GM18520 (cell line): ENCODE measurements around the gene MYBPH.

ENCODE experiments used
- ATAC-seq: cut with Tn5 transposase; IDR thresholded peaks from one replicate; pipeline ENCODE4 v1.9.1; 2021; ENCODE audit not compliant: unreplicated experiment

Gene MYBPH

DNA sequence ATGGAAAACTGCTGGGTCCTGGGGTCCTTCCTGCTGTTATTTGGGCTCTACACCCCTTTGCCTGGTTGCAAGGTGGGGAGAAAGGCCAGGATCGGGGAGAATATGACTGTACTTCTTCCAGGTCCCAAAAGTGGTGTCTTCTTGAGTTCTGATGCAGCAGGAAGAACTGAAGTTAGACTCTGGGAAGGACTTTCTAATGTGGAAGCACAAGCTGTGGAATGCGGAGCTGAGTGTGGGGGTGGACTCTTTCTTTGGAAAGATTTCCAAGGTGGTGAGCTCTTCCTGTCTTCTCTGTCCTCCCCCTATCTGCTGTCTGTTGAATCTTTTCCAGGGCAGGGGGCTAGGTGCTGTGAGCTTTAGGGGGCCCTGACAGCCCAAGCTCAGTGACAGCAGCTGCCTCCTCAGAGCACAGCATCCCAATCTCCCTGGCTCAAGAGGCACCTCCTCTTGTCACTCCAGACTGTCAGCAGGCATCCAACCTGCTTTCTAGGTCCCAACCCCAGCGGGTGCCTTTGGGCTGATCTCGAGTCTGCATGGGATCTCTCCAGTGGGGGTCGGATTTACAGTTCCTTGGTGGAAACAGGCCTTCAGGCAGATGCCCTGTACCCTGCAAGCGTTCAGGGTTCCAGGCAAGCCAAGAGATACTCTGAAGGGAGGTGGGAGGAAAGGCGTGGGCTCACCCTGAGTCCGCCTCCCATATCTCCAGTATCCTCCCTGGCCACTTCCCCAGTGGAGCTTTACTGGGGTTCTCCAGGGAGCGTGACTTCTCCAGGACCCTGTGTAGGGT, 24.9 kb downstream of the MYBPH start:
- ATAC-seq: no peak

DNA sequence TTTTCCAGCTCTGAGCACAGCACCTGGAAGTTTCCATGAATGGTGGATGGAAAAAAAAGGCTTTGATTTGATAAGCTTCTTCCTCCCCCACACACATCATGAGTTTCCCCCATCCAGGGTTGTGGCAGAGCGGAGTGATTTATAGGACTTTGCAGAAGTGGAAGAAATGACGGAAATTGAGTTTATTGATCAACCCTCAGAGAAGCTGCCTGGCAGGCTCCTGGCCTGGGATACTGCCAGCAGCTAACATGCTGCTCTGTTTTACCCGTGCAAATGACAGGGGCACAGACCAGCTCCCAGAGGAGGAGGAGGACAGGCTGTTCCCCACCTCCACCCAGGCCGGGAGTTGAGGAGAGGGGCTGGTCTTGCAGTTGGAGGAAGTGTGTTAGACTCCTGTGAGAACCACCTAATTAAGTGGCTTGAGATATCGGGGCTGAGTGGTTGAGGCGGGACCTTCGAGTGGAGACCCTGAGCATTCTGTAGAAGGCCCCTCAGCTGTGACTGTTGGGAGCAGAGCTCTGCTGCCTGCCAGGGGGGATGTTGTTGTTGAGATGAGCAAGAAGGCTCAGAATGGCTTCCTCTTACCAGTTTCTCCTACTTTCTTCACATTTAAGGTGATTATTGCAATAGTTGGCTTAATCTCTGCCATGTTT, 26.3 kb downstream of the MYBPH start:
- no peak for ATAC-seq

DNA sequence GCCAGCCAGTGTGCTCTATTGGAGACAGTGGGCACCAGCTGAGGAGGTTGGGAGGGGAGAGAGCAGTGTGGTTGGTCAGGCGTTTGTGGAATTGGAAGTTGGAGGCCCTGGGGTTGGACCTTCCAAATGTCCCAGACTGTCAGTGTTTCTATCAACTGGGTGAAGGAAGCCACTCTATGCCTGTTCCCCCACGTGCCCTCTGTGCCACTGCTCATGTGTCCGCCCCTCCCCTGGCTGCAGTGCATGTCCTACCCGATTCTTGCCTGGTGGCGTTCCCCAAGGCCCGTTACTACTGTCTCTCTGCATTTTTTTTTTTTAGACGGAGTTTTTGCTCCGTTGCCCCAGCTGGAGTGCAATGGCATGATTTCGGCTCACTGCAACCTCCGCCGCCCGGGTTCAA, 27.0 kb downstream of the MYBPH start:
- no peak for ATAC-seq

DNA sequence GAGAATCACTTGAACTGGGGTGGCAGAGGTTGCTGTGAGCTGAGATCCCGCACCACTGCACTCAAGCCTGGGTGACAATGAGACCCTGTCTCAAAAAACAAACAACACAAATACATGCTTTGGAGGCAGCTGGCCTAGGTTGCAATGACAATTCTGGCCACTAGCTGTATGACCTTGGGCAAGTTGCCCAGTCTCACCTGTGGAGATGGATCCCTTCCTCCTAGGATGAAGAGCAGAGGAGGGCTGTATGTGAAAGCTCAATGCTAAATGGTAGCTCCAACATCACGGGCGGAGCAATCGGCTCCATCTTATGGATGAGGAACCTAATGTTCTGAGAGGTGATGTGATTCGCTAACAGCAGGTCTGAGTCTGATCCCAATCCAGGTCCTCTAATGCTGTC, 27.5 kb downstream of the MYBPH start:
- ATAC-seq: no peak

DNA sequence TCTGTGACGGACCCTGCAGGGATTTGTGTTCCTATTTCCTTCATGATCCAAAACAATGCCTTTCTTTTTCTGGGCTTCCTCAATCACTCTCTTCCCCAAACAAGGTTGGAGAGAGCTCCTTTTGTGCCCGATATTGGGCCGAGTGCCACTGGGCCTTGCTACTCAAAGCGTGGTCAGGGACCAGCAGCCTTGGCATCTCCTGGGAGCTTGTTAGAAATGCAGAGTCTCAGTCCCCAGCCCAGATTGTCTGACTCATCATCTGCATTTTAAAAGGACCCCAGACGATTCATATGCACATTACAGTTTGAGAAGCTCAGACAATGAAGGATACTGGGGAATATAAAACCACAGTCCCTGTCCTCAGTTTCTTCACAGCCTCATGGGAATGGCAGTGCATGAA, 28.2 kb downstream of the MYBPH start:
- ATAC-seq: no peak

DNA sequence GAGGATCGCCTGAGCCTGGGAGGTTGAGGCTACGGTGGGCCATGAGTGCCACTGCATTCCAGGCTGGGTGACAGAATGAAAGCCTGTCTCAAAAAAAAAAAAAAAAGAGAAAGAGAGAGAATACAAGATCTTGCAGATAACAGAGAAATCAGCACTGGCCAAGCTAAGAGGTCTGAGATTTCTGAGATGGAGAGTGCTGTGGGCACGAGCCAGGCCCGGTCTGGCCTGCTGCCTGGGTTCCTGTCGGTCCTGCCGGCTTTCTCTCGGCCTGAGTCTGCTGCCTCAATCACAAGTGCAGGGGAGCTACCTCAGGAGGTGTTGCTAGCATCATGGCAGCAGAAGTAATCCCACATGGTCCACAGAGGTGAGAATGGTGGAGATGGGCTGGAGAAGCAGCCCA, 29.1 kb downstream of the MYBPH start:
- ATAC-seq: no peak

DNA sequence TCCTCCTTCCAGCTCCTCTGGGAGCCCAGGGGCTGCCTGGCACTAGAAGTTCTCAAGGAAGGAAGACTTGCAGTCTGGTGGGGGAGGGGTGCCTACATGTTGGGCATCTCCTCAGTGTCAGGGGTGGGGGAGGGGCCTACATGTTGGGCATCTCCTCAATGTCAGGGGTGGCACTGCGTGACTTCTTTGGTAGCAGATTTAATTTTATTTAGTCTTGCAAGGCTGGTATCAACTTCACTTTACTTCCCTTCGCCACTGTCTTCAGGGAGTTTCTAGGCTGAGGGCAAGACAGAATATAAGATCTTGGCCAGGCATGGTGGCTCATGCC, 29.6 kb downstream of the MYBPH start:
- ATAC-seq: no peak

DNA sequence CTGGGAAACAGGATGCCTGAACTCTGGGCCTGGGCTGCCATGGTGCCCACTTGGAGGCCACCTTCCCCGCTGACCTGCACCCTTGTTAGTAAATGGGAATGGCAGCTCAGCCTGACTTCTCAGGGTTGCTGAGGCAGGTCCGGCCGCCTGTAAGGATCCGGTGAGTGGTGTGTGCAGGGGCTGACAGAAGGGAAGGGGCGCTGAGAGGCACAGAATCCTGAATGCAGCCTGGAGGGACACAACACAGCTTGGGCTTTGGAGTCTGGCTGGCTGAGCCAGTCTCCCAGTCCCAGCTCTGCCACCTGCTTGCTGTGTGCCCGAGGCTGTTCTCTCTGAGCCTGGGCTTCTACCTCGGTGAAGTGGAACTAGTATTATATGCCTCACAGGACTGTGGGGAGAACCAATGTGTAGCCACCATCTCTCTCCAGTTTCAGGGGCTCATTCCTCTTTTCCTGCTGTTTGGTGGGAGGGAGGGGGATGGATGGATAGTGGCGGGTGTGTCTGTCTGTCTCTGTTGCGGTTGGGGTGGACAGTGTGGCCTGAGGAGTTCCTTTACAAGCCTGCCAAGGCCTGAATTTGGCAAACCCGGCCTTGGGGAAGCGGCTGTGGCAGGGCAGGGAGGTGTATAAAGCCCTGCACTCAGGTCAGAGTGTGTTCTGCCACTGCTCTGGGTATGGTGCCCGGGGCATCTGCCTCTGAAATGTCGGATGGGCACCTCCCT, 30.1 kb downstream of the MYBPH start:
- no peak for ATAC-seq

DNA sequence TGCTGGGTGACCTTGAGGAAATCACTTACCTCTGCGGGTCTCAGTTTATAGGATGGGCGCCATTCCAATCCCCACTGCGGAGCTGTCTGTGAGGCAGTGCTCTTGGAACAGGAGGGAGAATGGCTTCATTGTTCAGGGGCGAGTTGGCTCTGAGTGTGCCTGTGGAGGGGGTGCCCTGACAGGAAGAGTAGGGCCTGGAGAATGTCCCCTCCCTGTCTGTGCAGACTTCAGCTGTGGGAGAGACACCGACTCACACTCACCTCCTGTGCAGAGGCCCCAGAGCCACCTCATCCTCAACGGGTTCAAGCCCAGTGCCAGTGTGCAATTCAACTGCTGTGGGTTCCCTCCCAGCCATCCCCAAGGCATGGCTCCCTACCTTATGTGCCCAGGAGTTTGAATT, 31.0 kb downstream of the MYBPH start:
- no peak for ATAC-seq

DNA sequence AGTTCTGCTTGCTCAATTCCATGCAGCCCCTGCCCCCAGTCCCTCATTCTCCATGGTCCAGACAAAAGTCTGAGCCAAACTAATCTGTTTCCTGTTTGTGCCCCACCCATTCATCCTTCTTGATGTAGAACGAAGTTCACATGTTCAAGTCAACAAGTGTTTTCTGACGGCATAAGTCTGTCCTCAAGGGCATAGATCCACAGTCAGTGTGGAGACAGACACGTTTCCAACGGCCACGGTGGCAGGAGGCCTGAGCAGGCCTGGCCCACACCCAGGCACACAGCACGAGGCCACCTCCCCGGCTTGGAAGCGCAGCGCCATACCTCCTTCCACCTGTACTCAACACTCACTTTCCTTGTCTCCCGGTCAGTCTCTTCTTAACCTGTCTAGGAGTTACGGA, 32.0 kb downstream of the MYBPH start:
- no peak for ATAC-seq

DNA sequence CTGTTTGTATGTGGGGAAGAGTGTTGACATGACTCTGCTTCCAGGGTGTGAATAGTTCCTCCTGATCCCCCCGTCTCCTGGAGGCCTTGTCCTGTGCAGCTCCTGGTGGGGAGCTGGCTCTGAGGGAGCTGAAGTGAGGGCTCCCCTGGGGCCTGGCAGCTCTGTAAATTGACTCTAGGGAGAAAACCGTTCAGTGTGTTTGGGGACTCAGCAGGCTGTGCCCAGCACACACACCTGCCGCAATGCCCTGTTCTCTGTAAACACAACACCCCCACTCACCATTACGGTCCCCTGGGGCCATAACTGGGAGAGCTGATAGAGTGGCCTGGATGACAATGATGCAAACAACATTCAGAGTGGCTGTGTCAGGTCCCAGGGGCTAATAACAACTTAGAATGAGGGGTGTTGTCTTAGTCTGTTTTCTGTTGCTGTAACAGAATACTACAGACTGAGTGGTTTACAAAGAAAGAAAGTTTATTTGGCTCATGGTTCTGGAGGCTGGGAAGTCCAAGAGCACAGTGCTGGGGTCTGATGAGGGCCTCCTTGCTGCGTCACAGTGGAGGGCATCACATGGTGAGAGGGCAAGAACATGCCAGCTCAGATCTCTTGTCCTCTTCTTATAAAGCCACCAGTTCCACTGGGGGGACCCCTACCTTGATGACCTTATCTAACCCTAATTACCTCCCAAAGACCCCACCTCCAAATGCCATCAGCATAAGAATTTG, 32.8 kb downstream of the MYBPH start:
- no peak for ATAC-seq

DNA sequence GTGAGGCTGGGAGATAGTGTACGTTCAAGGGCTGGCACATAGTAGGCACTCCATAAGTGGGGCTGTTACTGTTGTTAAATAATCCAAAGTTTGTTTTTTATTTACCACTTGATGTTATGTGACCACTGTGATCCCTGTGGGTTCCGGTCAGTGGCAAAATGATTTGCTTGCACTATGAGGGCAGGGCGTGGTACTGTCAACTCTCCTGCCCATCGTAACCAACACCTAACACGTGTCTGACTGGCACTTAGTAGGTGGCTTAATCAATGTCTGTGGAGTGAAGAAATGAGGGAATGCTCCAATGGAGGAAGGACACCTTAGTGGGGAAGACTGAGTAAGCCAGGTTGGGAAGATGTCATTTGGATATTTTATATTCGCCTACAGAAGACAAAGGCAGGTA, 33.5 kb downstream of the MYBPH start:
- no peak for ATAC-seq

DNA sequence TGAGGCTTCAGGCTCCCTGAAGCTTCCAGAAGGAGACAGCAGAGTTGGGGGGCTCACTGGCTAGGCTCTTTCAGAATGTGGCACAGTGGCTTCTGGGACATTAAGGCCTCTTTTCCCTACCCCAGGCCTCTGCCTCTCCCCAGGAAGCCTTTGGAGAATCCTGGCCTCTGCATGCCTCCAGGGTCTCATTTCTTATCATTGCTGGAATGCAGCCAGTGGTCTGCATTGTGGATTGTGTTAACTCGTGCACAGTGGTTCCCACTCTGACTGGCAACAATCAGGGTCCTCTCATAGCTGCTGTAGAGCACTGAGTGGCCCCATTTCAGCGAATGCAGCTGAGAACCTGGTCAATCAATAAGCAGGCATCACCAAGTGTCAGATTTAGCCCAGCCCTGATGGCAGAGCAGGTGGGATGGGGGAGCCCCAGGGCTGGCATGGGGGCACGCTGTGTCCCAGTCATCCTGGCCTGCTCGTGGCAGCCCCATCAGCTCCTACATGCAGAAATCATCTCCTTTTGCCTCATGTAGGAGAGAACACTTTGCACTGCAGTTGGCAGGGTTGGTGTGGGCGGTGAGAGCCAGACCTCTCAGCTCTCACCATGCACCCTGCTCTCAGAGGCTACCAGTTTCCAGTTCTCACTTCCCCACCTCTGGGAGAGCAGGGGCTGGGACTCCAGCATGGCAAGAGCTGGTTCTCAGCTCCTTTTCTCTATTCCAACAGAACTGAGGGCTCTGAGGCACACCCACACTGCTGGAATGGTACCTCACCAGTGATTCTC, 34.7 kb downstream of the MYBPH start:
- no peak for ATAC-seq

DNA sequence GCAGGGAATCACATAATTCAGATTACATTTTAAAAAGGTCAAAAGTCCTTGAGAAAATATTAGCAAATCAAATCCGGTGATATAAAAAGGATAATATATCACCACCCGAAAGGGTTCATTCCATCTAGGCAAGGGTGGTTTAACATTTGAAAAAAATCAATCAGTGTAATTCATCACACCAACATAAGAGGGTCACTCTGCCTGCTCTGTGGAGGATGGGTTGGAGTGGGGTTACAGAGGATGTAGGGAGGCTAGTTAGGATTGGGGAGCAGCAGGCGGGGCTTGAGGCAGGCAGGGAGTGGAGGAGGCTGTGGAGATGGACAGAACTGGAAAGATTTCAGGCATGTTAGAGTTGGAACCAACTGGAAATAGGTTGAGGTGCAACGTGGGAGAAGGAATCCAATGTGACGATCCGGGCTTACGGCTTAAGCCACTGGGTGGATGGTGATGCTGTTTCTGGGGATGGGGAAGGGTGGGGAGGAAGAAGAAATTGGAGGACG, 35.6 kb downstream of the MYBPH start:
- no peak for ATAC-seq

DNA sequence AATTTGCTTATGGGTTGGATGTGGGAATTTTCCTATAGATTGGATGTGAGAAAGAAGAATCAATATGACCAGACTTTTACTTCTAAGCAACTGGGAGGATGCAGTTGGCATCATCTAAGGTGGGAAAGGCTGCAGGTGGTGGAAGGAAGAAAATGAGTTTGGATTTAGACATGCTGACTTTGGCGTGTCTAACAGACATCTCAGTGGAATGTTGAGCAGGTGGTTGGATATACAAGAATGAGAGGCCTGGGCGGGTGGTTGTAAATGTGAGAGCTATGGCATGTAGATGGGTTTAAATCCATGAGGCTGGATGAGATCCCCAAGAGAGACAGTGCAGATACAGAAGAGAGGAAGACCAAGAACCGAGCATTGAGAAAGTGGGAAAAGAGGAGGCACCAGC, 37.6 kb downstream of the MYBPH start:
- no peak for ATAC-seq

DNA sequence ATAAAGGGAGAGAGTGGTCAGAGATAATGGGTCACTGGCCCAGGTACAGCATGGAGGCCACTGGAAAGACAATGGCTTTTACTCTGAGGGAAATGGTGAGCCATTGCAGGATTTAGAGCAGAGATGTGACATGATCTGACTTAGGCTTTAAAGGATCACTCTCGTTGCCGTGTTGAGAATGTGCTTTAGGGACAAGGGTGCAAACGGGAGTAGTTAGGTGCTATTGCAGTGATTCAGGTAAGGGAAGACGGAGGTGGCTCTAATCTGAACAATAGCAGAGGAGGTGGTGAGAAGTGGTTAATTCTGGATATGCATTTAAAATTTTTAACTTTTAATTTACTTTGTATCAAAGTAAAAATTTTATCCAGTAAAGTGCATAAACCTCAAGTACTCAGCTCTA, 38.3 kb downstream of the MYBPH start:
- ATAC-seq: no peak

DNA sequence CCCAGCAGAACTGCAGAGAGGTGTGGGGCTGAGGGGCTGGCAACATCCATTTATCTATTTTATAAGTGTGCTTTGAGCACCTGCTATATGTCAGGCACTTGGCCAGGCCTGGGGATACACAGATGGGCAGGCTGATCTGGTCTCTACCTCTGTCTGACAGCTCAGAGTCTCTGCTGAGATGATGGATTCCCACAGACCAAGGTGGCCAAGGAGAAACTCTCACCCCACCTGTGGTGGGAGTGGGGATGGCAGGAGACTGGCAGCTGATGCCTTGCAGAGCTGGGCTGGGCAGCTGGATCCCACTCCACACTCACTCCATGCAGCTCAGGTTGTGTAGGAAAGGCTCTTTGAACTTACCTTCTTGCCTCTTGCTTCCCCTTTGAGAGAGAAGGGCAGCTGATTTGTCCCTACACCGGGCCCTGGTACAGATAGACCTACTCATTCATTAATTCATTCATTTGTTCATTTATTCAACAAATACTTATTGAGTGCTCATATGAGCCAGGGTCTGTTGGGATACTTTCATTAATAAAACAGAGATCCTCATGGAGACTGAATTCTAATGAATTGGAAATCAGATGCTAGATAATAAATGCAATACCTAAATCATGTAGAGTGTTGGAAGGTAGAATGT, 39.1 kb downstream of the MYBPH start:
- ATAC-seq: no peak

DNA sequence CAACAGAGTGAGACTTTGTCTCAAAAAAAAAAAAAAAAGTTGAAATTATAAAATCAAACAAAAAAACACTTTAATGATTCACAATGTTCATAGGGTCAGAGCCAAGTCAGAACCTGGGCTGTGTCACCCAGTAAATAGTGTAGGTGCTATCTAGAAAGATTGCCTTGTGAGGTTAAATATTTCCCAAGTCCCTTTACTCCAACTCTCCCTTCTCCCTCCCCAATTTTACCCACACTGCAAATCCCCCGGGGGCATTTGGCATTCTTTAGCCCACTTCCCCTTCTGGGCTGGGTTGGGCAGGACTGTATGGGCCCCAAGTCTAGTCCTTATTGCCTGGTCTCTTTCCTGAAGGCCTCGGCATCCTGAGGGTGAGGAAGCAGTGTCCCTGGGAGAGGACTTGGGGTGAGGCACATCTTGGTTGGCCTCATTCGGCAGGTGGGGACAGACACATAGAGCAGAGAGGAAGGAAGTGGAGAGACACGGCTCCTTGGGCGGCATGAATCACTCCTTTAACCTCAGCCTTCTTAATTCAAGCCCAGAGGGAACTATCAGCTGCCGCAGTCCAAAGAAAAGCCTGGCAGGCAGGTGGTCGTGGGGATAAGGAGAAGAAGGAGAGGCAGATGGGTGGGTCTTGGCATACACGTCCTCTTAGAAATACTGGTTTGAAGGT, 39.9 kb downstream of the MYBPH start:
- no peak for ATAC-seq

DNA sequence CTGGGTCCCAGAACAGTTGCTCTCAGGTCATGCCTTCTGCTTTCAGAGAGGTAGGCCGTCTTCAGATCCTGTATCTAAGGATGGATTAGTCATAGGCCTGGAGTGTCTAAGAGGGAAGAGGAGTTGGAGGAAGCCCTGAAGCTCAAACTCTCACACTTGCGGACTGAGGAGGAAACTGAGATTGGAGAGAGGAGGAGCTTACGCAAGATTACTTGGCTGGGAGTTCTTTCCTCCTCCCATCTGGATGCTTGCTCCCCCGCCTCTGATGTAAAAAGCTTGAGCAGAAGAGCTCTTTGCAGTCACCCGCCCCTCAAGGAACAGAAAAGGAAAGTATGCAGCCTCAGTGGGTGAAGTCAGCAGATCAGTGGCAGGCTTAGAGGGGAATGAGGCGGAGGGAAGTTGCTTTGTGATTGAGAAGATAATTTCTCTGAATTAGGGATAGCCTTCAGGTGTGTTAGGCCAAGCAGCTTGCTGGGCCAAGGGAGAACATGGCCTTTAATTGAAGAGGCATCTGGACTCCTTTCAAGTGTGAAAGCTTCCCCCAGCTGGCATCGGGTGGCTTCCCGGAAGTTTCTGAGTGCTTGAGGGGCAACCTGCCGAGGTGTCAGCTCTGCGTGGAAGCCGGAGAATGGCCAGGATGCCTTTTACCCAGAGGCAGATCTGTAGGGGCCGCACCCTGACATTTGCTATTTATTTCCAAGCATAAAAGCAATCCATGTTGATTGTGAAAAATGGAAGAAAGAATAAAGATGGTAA, 41.5 kb downstream of the MYBPH start:
- no peak for ATAC-seq
